Common myeloid progenitor, CD34-positive (primary cell): ENCODE results near the gene DVL1.

Experiments
- CTCF ChIA-PET: fragments of 350-600 bp; sonication (Branson Sonifier 250); formaldehyde crosslinking; loops from one replicate; lab custom pipeline; 2021; ENCODE audit warnings: antibody characterized with exemption; lab: Charles Lee
- POLR2A ChIA-PET: fragments of 350-600 bp; sonication (Branson Sonifier 250); formaldehyde crosslinking; loops from one replicate; lab custom pipeline; 2021; ENCODE audit warnings: antibody characterized with exemption; lab: Charles Lee
- DNase-seq, 3 donors: peaks; one replicate each; pipeline versions ENCODE4 v3.0.0 to v3.0.0-alpha.2; 2013
- H3K27ac ChIP-seq, 2 experiments: 1 replicate in 1 of 2; 2 replicates in 1 of 2; pipeline ENCODE4 v1.7.0; 2013; ENCODE audit warnings: inconsistent platforms in 2 of 2, low read length in 2 of 2, mild to moderate bottlenecking in 2 of 2, low read depth in 1 of 2, moderate library complexity in 1 of 2; ENCODE audit not compliant: severe bottlenecking in 2 of 2, insufficient read depth in 1 of 2, poor library complexity in 1 of 2
- H3K27me3 ChIP-seq, 5 experiments: replicated peaks in 2 of 5; 1 replicate in 3 of 5; 2 replicates in 2 of 5; pipeline versions ENCODE4 v1.6.1 to v1.7.0; 2013; ENCODE audit warnings: low read length in 4 of 5, mild to moderate bottlenecking in 2 of 5, moderate library complexity in 2 of 5, inconsistent platforms in 1 of 5; ENCODE audit not compliant: insufficient read depth in 5 of 5, control insufficient read depth in 4 of 5
- H3K36me3 ChIP-seq, 4 experiments: 1 replicate in 2 of 4; 2 replicates in 2 of 4; pipeline versions ENCODE4 v1.6.1 to v1.7.0; 2013; ENCODE audit warnings: low read length in 3 of 4, control low read depth in 1 of 4, mild to moderate bottlenecking in 1 of 4; ENCODE audit not compliant: control insufficient read depth in 4 of 4, insufficient read depth in 4 of 4
- H3K4me1 ChIP-seq, 4 experiments: 1 replicate in 3 of 4; 2 replicates in 1 of 4; pipeline versions ENCODE4 v1.6.1 to v1.7.1; 2013; ENCODE audit warnings: low read length in 3 of 4, mild to moderate bottlenecking in 3 of 4, control low read depth in 1 of 4, inconsistent platforms in 1 of 4, moderate library complexity in 1 of 4; ENCODE audit not compliant: control insufficient read depth in 4 of 4, insufficient read depth in 4 of 4; ENCODE audit errors: control extremely low read depth in 1 of 4
- H3K4me3 ChIP-seq, 7 experiments: 1 replicate in 4 of 7; 2 replicates in 3 of 7; pipeline versions ENCODE4 v1.5.1 to v1.7.0; 2013; ENCODE audit warnings: mild to moderate bottlenecking in 7 of 7, low read length in 6 of 7, moderate library complexity in 6 of 7, inconsistent platforms in 2 of 7, low read depth in 2 of 7, control low read depth in 1 of 7; ENCODE audit not compliant: insufficient read depth in 4 of 7, control insufficient read depth in 1 of 7; ENCODE audit errors: extremely low read depth in 1 of 7
- H3K9me3 ChIP-seq, 5 experiments: 1 replicate in 4 of 5; 2 replicates in 1 of 5; pipeline versions ENCODE4 v1.6.1 to v1.7.1; 2013; ENCODE audit warnings: low read length in 4 of 5, mild to moderate bottlenecking in 2 of 5, inconsistent platforms in 1 of 5, low read depth in 1 of 5, moderate library complexity in 1 of 5; ENCODE audit not compliant: control insufficient read depth in 4 of 5, insufficient read depth in 2 of 5; ENCODE audit errors: control extremely low read depth in 1 of 5
- WGBS: methylation state at CpG from one replicate; pipeline ENCODE4 v1.1.5; 2013; ENCODE audit not compliant: insufficient coverage; 5-methylcytosine and 5-hydroxymethylcytosine counted together

DVL1 gene

GRCh38 chr1:1332031-1332755, 17.0 kb downstream of the DVL1 start:
- H3K9me3 ChIP-seq, result no peaks in the 10 kb centered on the region
- DNase-seq, result no peak
- peaks cover 2 to 24% (median 10%) of the 10 kb centered on the region in 4 experiments for H3K36me3 ChIP-seq
- 92% methylated on average over 51 of the region's 57 CpGs for WGBS
- H3K4me3 ChIP-seq, result no peak overlapping the region
- ChIA-PET POLR2A (no interaction called here), CTCF (no interaction called here)
- no peaks in the 10 kb centered on the region for H3K4me1 ChIP-seq
- no peaks in the 10 kb centered on the region for H3K27me3 ChIP-seq
- no peak overlapping the region for H3K27ac ChIP-seq

GRCh38 chr1:1331068-1331965, 17.9 kb downstream of the DVL1 start, which contains the start of gene TAS1R3:
TSS of gene TAS1R3 (plus strand) at chr1:1331280. CDS start at chr1:1331346, 66 bp downstream.
- no peak within 1 kb of the TSS for H3K4me3 ChIP-seq
- ChIA-PET CTCF (no interaction called here), POLR2A (no interaction called here)
- H3K27ac ChIP-seq, result no peak within 1 kb of the TSS
- peaks cover 2 to 22% (median 11%) of the 10 kb centered on the region in 4 experiments for H3K36me3 ChIP-seq
- H3K9me3 ChIP-seq, result no peaks in the 10 kb centered on the region
- peaks cover 0 to 3% (median 2%) of the 10 kb centered on the region in 4 experiments for H3K4me1 ChIP-seq
- WGBS, result 89% methylated on average over 35 of the region's 41 CpGs
- DNase-seq, result no peak
- no peaks in the 10 kb centered on the region for H3K27me3 ChIP-seq

- no peak overlapping the region for H3K4me3 ChIP-seq
- H3K36me3 ChIP-seq, result peaks cover 2 to 20% (median 11%) of the 10 kb centered on the region in 4 experiments
- H3K27me3 ChIP-seq, result no peaks in the 10 kb centered on the region
- H3K27ac ChIP-seq, result no peak overlapping the region
- peaks cover 0 to 11% (median 10%) of the 10 kb centered on the region in 4 experiments for H3K4me1 ChIP-seq
- ChIA-PET CTCF (no interaction called here), POLR2A (no interaction called here)
- DNase-seq, result no peak
- no peaks in the 10 kb centered on the region for H3K9me3 ChIP-seq
- WGBS, result 95% methylated on average over 13 of the region's 15 CpGs
Measured at GRCh38 chr1:1330366-1331067, 18.7 kb downstream of the DVL1 start.

- CTCF ChIA-PET, result no interaction called here
- POLR2A ChIA-PET, result no interaction called here
- Histone ChIP-seq H3K4me3 (no peak overlapping the region), H3K27me3 (no peaks in the 10 kb centered on the region), H3K27ac (no peak overlapping the region), H3K9me3 (no peaks in the 10 kb centered on the region), H3K36me3 (peaks cover 0 to 20% (median 11%) of the 10 kb centered on the region in 4 experiments), H3K4me1 (peaks cover 0 to 16% (median 15%) of the 10 kb centered on the region in 4 experiments)
- WGBS, result 94% methylated on average over 58 of the region's 58 CpGs
- DNase-seq, result no peak
Measured at GRCh38 chr1:1329304-1330210, 19.7 kb downstream of the DVL1 start.

GRCh38 chr1:1328254-1328653, 21.0 kb downstream of the DVL1 start:
- H3K4me3 ChIP-seq, result no peak overlapping the region
- H3K4me1 ChIP-seq, result peaks cover 0 to 21% (median 20%) of the 10 kb centered on the region in 4 experiments
- no peaks in the 10 kb centered on the region for H3K27me3 ChIP-seq
- H3K27ac ChIP-seq, result no peak overlapping the region
- ChIA-PET CTCF (no interaction called here), POLR2A (no interaction called here)
- no peaks in the 10 kb centered on the region for H3K9me3 ChIP-seq
- H3K36me3 ChIP-seq, result peaks cover 0 to 20% (median 11%) of the 10 kb centered on the region in 4 experiments
- 99% methylated on average over 11 of the region's 15 CpGs for WGBS
- DNase-seq, result no peak

GRCh38 chr1:1327291-1327690, 21.9 kb downstream of the DVL1 start:
- peaks cover 0 to 22% (median 11%) of the 10 kb centered on the region in 4 experiments for H3K36me3 ChIP-seq
- ChIA-PET CTCF (no interaction called here), POLR2A (interaction anchor here (0.6 kb wide), 1 partner anchor 9 kb away, joined by 3 read pairs; no protein-coding TSS in a partner anchor)
- H3K9me3 ChIP-seq, result no peaks in the 10 kb centered on the region
- H3K27me3 ChIP-seq, result no peaks in the 10 kb centered on the region
- DNase-seq, result no peak
- H3K4me1 ChIP-seq, result peaks cover 0 to 28% (median 25%) of the 10 kb centered on the region in 4 experiments
- H3K4me3 ChIP-seq, result no peak overlapping the region
- no peak overlapping the region for H3K27ac ChIP-seq
- WGBS, result 95% methylated on average over 39 of the region's 40 CpGs
